ENCODE data around the gene HM13.
"Not testable (repeated sequence)": the region's sequence is repeated elsewhere in the genome, so short reads cannot be mapped to it uniquely, and the experiment has no call there.

HM13 gene

DNA sequence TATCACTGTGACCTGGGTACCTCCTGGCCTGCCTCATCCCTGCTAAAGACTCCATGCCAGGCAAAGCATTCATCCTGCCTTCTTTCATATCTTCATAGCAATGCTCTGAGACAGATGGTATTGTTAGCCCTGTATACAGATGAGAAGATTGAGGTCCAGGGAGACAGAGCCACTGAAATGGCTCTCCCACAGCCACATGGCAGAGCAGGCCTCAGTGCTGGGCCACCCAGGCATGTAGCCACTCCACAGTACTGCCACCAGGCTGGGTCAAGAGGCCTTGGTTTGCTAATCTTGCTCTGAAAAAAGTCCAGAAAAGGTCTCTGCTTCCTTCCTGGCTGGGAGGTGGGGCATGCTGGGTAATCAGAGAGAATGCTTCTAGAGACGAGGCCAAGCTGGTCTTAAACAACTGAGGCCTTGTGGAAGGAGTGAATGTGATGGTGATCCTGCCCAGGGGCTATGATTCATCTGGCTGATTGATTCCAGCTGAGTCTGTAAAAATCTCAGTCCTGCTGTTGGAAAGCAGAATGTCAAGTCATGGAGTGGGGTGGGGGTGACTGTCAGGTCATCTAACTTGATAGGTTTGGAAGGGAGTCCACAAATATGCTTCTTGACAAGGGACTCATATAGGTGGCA lies 29.8 kb downstream of the HM13 start:
- DNase-seq: no peak

DNA sequence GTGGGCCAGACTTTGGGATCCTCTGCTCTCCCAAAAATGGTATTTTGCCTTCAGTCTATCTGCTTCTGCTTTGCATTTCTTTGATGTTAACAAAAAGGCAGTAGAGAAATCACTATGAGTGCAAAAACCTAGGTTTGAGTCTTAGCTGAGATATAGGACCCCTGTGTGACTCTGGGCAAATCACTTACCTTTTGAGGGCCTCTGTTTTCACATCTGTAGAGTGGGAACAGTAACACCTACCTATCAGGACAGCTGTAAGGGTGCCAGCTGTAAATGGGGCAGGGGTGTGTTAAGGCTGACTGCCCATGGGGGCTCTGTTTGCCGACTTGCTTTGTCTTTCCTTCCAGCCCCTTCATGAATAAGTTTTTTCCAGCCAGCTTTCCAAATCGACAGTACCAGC lies 30.4 kb downstream of the HM13 start:
- no peak for DNase-seq

DNA sequence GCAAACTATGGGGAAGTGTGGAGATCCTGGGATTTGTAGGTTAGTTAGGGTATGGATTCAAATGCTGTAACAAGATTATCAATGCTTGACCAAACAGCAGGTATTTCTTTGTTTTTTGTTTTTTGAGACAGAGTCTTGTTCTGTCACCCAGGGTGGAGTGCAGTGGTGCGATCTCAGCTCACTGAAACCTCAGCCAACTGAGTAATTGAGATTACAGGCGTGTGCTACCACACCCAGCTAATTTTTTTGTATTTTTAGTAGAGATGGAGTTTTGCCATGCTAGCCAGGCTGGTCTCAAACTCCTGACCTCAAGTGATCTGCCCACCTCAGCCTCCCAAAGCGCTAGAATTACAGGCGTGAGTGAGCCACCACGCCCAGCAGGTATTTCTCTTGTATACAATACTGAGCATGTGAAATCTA lies 31.4 kb downstream of the HM13 start:
- not testable (repeated sequence) for DNase-seq

DNA sequence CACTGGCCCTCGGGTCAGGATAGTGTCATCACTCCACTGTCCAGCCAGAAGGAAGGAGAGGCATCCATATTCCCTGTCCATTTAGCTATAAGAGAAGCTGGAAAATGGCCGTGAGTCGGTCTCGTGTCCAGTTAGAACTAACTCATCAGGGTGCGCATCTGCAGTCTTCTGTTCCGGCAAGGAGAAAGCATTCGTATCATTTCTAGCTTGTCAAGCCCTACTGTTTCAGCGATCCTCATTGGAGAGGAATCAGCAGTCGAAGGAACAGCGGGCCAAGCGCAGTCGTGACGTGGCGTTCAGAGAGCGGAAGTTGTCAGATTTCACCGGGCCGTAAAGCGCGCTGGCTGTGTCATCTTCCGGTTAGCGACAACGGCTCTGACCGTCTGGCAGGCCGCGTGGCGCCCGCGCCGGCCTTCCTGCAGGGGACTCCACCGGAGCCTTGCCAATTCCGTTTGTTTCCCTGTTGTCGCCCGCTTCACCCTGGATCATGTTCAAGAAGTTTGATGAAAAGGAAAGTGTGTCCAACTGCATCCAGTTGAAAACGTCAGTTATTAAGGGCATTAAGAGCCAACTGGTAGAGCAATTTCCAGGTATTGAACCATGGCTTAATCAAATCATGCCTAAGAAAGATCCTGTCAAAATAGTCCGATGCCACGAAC lies 32.9 kb downstream of the HM13 start:
- DNase-seq: peak; percentile 78

DNA sequence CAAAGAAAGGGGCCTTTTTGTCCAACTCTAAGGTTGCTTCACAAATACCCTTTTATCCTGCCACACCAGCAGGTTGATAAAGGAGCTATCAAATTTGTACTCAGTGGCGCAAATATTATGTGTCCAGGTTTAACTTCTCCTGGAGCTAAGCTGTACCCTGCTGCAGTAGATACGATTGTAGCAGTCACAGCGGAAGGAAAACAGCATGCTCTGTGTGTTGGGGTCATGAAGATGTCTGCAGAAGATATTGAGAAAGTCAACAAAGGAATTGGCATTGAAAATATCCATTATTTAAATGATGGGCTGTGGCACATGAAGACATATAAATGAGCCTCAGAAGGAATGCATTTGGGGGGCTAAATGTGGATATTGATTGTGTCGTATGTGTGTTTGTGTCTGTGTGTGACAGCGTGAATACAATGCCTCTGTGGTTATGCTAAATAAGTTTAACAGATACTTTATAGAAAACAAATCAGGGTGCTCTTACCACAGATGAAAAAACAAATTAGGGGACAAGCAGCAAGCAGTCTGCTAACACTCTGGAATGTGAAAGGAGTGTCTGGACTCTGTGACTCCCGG lies 33.6 kb downstream of the HM13 start:
- no peak for DNase-seq

DNA sequence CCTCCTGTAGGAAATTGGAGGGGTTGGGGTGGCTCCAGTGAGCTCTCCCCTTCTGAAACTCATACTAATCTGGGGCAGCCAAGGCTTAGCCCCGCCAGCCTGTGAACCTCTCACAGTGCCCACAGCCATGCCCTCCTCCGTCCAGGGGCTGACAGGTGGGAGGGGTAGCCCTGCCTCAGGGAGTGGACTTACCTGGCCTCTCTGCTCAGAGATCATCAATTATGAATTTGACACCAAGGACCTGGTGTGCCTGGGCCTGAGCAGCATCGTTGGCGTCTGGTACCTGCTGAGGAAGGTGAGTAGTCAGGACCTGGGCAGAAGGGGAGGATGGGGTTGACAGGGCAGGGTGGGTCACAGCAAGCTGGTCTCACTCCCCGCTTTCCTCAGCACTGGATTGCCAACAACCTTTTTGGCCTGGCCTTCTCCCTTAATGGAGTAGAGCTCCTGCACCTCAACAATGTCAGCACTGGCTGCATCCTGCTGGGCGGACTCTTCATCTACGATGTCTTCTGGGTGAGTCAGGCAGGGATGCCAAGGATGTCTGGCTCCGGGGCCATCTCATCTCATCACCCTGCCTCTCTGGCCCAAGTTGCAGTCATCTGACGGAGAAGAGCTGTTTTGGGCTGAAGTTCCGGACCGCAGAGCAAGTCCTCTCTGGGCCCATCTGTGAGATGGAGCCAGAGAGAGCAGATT lies 34.7 kb downstream of the HM13 start:
- no peak for DNase-seq

DNA sequence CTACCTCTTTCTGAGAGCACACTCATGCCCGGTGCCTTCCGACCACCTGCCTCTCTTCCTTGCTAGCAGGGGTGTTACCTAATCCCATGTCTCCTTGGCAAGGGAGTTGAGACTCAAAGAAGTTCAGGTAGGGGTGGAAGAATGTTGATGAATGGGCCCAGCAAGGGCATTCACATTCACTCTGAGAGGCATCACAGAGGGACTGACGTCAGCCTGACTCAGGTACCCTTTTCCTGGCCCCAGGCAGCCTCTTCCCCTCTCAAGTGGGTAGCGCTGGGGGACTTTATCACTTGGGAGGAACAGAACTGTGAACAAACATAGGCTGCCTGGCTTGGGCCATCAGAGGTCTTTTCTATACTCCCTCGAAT lies 35.3 kb downstream of the HM13 start:
- DNase-seq: no peak

DNA sequence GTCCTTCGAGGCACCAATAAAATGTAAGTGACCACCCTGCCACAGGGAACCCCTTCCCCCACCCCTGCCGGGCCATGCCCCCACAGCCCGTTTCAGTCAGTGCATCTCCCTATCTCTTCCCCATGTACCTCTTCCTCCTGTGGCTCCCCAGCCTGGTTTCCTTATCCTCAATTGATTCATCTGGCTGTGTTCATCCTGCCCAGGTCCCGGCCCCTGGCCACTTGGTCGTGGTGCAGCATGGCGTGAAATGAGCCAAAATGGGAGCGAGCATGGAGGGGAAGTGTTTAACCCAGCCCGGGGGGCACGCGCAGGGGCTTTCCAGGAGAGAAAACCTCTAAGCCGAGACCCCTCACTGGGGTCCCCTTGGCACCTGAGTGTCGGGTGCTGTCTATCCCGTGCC lies 35.9 kb downstream of the HM13 start:
- DNase-seq: no peak

DNA sequence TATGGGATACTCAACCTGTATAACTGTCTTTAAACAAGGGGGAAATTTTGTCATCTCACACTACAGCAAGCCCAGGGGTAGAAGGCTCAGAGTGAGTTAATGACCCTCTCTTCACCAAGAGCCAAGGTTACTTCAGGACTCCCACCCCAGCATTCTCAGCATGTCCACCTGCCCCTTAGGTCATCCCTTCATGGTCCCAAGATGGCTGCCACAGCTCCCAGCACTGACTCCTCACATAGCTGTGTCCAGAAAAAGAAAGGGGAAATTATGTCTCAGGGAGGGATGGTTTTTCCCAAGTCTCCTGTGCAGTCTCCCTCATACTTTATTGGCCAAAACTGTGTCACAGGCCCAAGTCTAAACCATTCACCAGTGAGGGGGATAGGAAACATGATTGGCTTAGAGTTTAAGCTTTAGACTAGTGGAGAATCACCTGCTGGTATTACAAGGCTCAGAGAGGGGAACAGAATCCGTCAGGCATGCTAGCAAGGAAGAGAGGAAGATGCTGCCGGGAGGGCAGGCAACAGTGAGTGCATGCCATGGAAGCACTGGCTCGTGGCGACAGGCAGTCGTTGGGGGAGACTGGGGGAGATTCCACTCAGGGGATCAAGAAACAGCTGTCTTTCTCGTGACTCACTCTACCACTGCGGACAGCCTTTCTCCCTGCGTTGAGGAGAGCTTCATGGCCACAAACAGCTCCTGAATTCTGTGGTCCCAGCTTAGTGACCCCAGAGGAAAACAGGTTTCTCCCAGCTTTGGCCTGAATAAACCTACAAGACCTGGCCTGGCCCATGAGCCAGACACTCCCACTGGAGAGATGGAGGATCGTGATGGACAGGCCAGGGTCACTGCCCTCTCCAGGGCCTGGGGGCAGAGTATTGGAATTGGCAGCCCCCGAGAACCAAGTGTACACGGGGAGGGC lies 37.2 kb downstream of the HM13 start:
- DNase-seq: no peak

DNA sequence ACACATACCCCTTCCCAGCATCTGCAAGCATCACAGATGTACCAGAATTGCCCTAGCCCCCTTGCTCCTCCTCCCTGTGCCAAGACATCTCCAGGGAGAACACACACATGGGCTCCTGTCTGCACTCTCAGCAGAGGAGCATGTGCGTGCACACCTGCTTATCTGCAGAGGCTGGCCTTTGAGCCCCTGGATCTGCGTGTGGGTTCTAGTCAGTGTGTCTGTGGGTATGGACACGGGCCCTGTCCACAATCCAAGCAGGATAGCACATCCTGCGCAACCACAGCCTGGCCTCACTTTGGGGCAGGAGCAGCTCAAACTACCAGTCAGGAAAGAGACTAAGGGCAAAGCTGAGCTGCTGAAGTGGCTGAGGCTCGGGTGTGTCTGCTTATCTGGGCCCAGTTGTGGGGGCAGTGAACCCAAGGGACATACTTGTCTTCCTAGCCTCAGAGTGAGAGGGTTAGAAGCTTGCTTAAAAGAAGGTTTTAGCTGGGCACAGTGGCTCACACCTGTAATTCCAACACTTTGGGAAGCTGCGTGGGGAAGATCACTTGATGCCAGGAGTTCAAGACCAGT lies 41.0 kb downstream of the HM13 start:
- DNase-seq: no peak

DNA sequence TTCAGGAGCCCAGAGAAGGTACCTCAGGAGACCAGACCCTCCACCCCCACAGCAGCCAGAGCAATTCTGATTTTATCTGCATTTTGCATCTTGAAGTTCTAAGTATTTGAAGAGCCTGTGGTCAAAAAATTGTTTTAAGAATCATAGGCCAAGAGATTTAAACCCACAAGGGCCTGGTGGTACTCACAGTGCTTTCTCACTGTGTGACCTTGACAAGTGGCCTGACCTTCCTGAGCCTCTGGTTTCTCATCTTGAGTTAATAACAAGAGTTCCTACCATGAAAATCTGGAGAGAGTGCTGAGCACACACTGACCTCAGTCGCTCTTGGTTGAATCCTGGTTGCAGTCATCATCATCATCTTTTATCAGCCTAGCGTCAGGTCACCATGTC lies 45.5 kb downstream of the HM13 start:
- no peak for DNase-seq

DNA sequence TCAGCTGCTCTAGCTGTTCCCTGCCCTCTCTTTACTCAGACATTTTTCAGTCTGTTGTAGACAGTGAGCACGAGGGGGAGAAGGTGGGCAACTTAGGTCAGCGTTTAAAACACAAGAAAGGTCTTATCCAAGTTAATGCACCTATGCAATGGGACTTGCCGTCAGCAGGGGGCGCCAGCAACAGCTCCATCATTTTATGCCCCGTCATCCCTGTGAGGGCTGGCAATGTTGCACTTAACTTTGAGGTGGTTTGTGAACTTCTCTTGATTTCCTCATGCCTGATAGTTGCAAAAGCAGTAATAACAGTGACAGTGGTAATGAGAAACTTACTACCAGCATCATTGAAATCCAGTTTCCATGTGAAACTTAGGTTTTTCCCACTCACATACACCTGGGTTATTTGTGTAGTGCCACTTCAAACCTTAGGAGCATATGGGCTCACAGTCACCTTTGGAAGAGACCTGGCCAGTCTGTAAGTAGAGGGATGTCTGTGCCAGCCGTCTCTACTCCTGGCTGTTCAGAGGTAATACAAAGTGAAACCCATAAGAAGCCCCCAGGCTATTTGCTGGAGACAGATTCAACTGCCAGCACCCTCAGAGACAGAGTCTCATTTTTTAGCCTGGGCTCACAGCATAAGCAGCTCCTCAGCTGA lies 46.0 kb downstream of the HM13 start:
- peak; percentile 77 for DNase-seq

DNA sequence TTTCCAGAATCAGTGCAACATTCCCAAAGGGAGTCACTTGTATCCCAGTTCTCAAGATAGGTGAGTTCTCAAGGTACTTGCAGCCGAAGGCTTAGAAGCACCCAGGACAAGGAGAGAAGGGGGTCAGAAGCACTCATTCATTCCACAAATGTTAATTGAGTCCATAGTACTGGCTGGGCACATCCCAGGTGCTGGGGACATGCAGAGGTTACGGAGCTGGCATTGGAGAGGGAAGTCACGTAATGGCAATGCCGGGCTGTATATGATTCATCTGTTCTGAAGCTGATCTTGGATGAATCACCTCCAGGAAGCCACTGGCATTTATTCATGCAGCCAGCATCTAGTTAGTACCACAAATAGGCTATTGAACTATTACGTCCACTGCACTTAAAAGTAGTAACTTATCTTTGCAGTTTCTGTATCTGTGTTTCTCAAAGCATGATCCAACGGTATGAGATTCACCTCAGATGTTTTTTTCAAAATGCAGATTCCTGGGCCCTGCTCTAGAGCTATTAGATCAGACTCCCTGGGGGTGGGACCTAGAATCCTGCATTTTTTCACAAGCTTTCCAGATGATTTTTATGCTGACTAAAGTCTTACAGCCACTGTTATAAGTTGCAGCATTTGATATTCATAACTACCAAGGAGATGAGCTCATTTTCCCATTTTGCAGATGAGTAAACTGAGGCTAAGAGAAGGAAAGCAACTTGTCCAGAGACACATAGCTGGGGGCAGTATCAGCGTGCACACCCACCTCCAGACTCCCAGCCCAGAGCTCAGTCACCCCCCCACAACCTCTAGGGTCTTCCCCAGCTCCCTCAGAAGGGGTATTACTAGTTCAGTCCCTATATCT lies 46.7 kb downstream of the HM13 start:
- DNase-seq: no peak

DNA sequence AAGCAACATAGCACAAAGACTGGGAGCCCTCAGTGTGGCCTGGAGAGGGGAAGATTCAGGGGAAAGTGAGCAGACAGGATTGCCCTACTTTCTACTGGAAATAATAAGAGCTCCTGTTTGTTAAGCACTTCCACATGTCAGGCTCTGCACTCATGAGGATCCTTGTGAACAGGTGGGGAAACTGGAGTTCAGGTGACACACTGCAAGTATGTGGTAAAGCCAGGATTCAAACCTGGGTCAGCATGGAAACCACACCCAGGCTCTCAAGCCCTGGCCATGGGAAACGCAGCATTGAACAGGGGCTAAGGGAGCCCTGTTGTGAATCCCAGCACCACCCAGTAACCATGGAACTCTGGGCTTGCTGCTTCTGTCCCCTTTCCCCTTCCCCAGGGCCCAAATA lies 48.0 kb downstream of the HM13 start:
- no peak for DNase-seq

DNA sequence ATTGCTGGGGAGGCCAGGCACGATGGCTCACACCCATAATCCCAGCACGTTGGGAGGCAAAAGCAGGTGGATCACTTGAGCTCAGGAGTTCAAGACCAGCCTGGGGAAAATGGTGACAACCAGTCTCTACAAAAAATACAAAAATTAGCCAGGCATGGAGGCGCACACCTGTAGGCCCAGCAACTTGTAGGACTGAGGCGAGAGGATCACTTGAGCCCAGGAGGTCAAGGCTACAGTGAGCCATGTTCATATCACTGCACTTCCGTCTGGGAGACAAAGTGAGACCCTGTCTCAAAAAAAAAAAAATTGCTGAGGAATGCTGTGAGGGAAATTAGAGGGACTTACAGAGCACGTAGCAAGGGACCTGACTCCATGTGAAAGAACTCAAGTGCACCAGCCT lies 50.0 kb downstream of the HM13 start:
- DNase-seq: no peak

DNA sequence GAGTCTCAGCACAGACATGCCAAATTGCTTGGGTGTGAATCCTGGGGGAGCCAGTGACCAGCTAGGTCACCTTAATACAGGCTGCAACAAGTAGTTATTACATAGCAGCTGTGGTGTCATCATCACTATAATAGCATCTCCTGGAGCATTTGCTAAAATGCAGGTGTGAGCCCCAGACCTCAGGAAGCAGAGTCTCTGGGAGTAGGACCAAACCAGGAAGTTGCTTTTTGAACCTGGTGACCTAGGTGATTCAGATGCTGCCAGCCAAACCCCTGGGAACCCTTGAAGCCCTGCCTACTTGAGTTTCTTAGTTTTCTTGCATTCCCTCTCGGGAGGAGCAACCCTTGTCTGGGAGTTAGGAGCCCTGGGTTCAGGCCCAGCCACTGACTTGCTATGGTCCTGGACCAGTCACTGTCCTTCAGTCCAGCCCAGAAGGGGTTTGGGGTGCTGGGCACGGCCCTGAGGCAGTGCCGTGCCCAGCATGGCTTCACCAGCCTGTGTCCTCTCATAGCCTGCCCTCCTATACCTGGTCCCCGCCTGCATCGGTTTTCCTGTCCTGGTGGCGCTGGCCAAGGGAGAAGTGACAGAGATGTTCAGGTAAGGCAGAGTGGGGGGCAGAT lies 51.6 kb downstream of the HM13 start:
- DNase-seq: no peak

DNA sequence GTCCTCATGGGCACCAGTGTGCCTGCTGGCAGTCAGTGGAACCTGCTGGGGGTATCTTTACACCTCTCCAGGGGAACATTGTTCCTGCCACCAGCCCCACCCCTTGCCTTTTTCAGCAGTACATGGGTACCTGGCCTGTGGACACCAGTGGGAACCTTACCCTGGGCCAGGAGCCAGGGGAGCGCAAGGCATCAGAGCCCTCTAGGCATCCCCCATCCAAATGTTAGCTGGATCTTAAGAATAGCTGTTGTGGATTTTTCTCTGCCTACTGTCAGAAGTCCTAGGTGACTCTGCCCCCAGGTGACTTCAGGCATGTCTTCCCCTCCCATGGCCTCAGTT lies 52.0 kb downstream of the HM13 start:
- DNase-seq: no peak

DNA sequence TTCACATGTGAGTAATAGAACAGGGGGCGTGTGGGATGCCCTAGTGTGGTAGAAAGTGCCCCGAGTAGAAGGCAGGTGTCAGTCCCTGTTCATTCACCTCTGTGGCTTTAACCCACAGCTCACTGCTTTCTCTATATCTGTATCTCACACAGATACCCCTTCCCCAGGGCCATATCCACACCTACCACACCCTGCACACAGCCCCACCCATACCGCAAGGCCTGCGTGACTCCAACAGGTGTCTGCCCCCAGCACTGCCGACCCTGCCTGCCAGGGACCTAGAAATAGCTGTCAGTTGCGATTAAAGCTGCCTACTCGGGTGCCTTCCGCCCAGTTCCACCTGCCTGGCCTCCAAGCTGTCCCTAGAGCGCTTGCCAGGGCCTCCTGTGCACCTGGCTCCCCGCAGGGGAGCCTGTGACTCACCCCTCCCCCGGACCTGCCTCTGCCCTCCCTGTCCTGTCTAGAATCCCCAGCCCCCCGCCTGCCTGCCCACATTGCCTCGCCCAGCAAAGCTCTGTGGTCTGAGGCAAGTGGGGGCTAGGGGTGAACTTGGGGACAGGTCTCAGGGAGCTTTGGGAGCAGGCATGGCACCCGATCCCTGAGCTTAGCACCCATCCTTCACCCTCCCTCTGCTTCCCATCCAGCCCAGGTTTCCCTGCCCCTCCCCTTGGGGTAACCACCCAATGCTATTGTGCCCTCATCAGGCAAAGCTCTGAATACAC lies 52.6 kb downstream of the HM13 start:
- no peak for DNase-seq

DNA sequence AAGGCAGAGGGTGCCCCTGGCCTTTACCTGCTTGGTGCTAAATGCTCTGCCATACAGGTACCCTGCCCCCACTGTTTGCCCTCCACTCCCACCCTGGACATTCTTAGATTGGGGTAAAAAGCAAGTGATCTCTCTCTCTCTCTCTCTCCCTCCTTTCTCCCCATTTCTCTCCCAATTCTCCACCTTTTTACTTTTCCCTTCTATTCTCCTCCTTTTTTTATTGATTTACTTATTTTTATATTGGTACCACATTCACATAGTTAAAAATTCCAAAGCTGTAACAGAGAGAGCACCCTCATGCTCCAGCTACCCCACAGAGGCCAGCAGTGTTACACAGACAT lies 53.1 kb downstream of the HM13 start:
- DNase-seq: no peak

DNA sequence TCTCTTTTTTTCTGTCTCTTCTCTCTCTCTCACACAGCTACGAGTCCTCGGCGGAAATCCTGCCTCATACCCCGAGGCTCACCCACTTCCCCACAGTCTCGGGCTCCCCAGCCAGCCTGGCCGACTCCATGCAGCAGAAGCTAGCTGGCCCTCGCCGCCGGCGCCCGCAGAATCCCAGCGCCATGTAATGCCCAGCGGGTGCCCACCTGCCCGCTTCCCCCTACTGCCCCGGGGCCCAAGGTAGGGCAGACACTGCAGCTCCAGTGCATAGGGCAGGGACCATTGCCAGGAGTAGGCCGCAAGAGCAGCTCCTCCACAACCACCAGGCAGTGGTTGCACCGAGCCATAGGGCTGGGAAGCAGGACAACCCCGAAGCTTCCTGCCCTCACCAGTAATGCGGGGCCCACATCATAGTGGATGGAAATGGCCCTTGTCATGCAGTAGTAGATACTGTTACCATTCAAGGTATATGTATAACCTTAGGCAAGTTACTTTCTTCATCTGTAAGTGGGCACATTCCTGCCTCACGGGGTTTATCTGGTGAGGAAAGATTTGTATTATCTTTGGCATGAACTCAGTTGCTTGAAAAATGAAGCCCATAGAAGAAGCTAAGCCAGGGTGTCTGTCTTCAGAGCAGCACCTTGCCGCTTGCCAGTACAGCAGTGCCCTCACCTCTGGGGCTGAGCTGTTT lies 53.9 kb downstream of the HM13 start:
- no peak for DNase-seq
